ENCODE data around the gene NUDT8. TPM values are rescaled to one million over a fixed set of nuclear protein-coding genes. Genes with fewer than 3 reads are reported as not detected.
"Not testable (repeated sequence)": the region's sequence is repeated elsewhere in the genome, so short reads cannot be mapped to it uniquely, and the experiment has no call there.

The NUDT8 gene
- polyA plus RNA-seq, 4 donors, result 11.7 to 67.1 (median 45.7) TPM

- no peak for FAIRE-seq
- 89 to 92% (median 91%) methylated on average over 19 to 22 of the region's 22 CpGs for WGBS, 3 donors
- DNase-seq, result no peak
Observed at GRCh38 chr11:67663532-67664212, 33.9 kb upstream of the NUDT8 start.

GRCh38 chr11:67662835-67663531 is 33.2 kb upstream of the NUDT8 start:
- 74 to 88% (median 81%) methylated on average over 19 of the region's 19 CpGs for WGBS, 3 donors
- Histone ChIP-seq H3K36me3 (ENCODE audit: control insufficient read depth in 3 of 3, insufficient read depth in 2 of 3, low read depth in 1 of 3, low read length in 3 of 3) (no peaks in the 10 kb centered on the region), H3K4me3 (ENCODE audit: low read depth in 1 of 3, low read length in 3 of 3) (no peak overlapping the region), H3K9me3 (ENCODE audit: control insufficient read depth in 2 of 2, insufficient read depth in 1 of 2, low read depth in 1 of 2, low read length in 1 of 2) (no peaks in the 10 kb centered on the region), H3K27ac (ENCODE audit: low read depth in 1 of 3, low read length in 2 of 3) (no peak overlapping the region), H3K4me1 (ENCODE audit: control insufficient read depth in 3 of 3, insufficient read depth in 2 of 3, low read depth in 1 of 3, low read length in 2 of 3) (peaks cover 0 to 5% (median 0%) of the 10 kb centered on the region in 3 donors), H3K27me3 (ENCODE audit: control insufficient read depth in 3 of 3, insufficient read depth in 3 of 3, low read length in 3 of 3) (no peaks in the 10 kb centered on the region)
- FAIRE-seq, result no peak
- no peak for DNase-seq

More at GRCh38 chr11:67663532-67664212, 33.9 kb upstream of the NUDT8 start:
- H3K9me3 ChIP-seq (ENCODE audit: control insufficient read depth in 2 of 2, insufficient read depth in 1 of 2, low read depth in 1 of 2, low read length in 1 of 2), result no peaks in the 10 kb centered on the region
- no peak overlapping the region for H3K27ac ChIP-seq (ENCODE audit: low read depth in 1 of 3, low read length in 2 of 3)
- no peaks in the 10 kb centered on the region for H3K27me3 ChIP-seq (ENCODE audit: control insufficient read depth in 3 of 3, insufficient read depth in 3 of 3, low read length in 3 of 3)
- no peaks in the 10 kb centered on the region for H3K36me3 ChIP-seq (ENCODE audit: control insufficient read depth in 3 of 3, insufficient read depth in 2 of 3, low read depth in 1 of 3, low read length in 3 of 3)
- no peak overlapping the region for H3K4me3 ChIP-seq (ENCODE audit: low read depth in 1 of 3, low read length in 3 of 3)
- peaks cover 0 to 5% (median 0%) of the 10 kb centered on the region in 3 donors for H3K4me1 ChIP-seq (ENCODE audit: control insufficient read depth in 3 of 3, insufficient read depth in 2 of 3, low read depth in 1 of 3, low read length in 2 of 3)

- Histone ChIP-seq H3K4me1 (ENCODE audit: control insufficient read depth in 3 of 3, insufficient read depth in 2 of 3, low read depth in 1 of 3, low read length in 2 of 3) (peaks cover 0 to 5% (median 0%) of the 10 kb centered on the region in 3 donors), H3K36me3 (ENCODE audit: control insufficient read depth in 3 of 3, insufficient read depth in 2 of 3, low read depth in 1 of 3, low read length in 3 of 3) (no peaks in the 10 kb centered on the region), H3K27ac (ENCODE audit: low read depth in 1 of 3, low read length in 2 of 3) (no peak overlapping the region), H3K4me3 (ENCODE audit: low read depth in 1 of 3, low read length in 3 of 3) (no peak overlapping the region), H3K27me3 (ENCODE audit: control insufficient read depth in 3 of 3, insufficient read depth in 3 of 3, low read length in 3 of 3) (no peaks in the 10 kb centered on the region), H3K9me3 (ENCODE audit: control insufficient read depth in 2 of 2, insufficient read depth in 1 of 2, low read depth in 1 of 2, low read length in 1 of 2) (no peaks in the 10 kb centered on the region)
- DNase-seq (no peak), FAIRE-seq (no peak)
- WGBS, 3 donors, result 85 to 89% (median 88%) methylated on average over 12 of the region's 12 CpGs
Observed at GRCh38 chr11:67662142-67662834, 32.6 kb upstream of the NUDT8 start.

GRCh38 chr11:67660752-67661151 is 31.0 kb upstream of the NUDT8 start:
- H3K36me3 ChIP-seq (ENCODE audit: control insufficient read depth in 3 of 3, insufficient read depth in 2 of 3, low read depth in 1 of 3, low read length in 3 of 3); H3K4me1 ChIP-seq (ENCODE audit: control insufficient read depth in 3 of 3, insufficient read depth in 2 of 3, low read depth in 1 of 3, low read length in 2 of 3); H3K27me3 ChIP-seq (ENCODE audit: control insufficient read depth in 3 of 3, insufficient read depth in 3 of 3, low read length in 3 of 3); H3K27ac ChIP-seq (ENCODE audit: low read depth in 1 of 3, low read length in 2 of 3); H3K4me3 ChIP-seq (ENCODE audit: low read depth in 1 of 3, low read length in 3 of 3); H3K9me3 ChIP-seq (ENCODE audit: control insufficient read depth in 2 of 2, insufficient read depth in 1 of 2, low read depth in 1 of 2, low read length in 1 of 2); FAIRE-seq; DNase-seq: not testable (repeated sequence)
- WGBS, 3 donors, result 62 to 71% (median 66%) methylated on average over 5 of the region's 5 CpGs

- WGBS, 3 donors, result 51 to 64% (median 55%) methylated on average over 5 of the region's 5 CpGs
- H3K27ac ChIP-seq (ENCODE audit: low read depth in 1 of 3, low read length in 2 of 3); H3K27me3 ChIP-seq (ENCODE audit: control insufficient read depth in 3 of 3, insufficient read depth in 3 of 3, low read length in 3 of 3); H3K36me3 ChIP-seq (ENCODE audit: control insufficient read depth in 3 of 3, insufficient read depth in 2 of 3, low read depth in 1 of 3, low read length in 3 of 3); DNase-seq; H3K4me1 ChIP-seq (ENCODE audit: control insufficient read depth in 3 of 3, insufficient read depth in 2 of 3, low read depth in 1 of 3, low read length in 2 of 3); H3K9me3 ChIP-seq (ENCODE audit: control insufficient read depth in 2 of 2, insufficient read depth in 1 of 2, low read depth in 1 of 2, low read length in 1 of 2); H3K4me3 ChIP-seq (ENCODE audit: low read depth in 1 of 3, low read length in 3 of 3); FAIRE-seq: not testable (repeated sequence)
Observed at GRCh38 chr11:67659651-67660165, 30.0 kb upstream of the NUDT8 start.

GRCh38 chr11:67657300-67657699 is 27.6 kb upstream of the NUDT8 start:
- 30 to 43% (median 38%) methylated on average over 3 of the region's 3 CpGs for WGBS, 3 donors
- FAIRE-seq, result no peak
- H3K27me3 ChIP-seq (ENCODE audit: control insufficient read depth in 3 of 3, insufficient read depth in 3 of 3, low read length in 3 of 3), result no peaks in the 10 kb centered on the region

GRCh38 chr11:67656278-67656922 is 26.7 kb upstream of the NUDT8 start:
- Histone ChIP-seq H3K4me3 (ENCODE audit: low read depth in 1 of 3, low read length in 3 of 3) (no peak overlapping the region), H3K36me3 (ENCODE audit: control insufficient read depth in 3 of 3, insufficient read depth in 2 of 3, low read depth in 1 of 3, low read length in 3 of 3) (no peaks in the 10 kb centered on the region), H3K4me1 (ENCODE audit: control insufficient read depth in 3 of 3, insufficient read depth in 2 of 3, low read depth in 1 of 3, low read length in 2 of 3) (peaks cover 0 to 11% (median 0%) of the 10 kb centered on the region in 3 donors), H3K27ac (ENCODE audit: low read depth in 1 of 3, low read length in 2 of 3) (no peak overlapping the region), H3K9me3 (ENCODE audit: control insufficient read depth in 2 of 2, insufficient read depth in 1 of 2, low read depth in 1 of 2, low read length in 1 of 2) (peaks cover 0 to 4% of the 10 kb centered on the region in 2 donors), H3K27me3 (ENCODE audit: control insufficient read depth in 3 of 3, insufficient read depth in 3 of 3, low read length in 3 of 3) (no peaks in the 10 kb centered on the region)
- WGBS, 3 donors, result 89 to 94% (median 93%) methylated on average over 4 of the region's 4 CpGs
- DNase-seq, result no peak
- FAIRE-seq, result no peak

More at GRCh38 chr11:67657300-67657699, 27.6 kb upstream of the NUDT8 start:
- Histone ChIP-seq H3K9me3 (ENCODE audit: control insufficient read depth in 2 of 2, insufficient read depth in 1 of 2, low read depth in 1 of 2, low read length in 1 of 2) (peaks cover 0 to 4% of the 10 kb centered on the region in 2 donors), H3K36me3 (ENCODE audit: control insufficient read depth in 3 of 3, insufficient read depth in 2 of 3, low read depth in 1 of 3, low read length in 3 of 3) (no peaks in the 10 kb centered on the region), H3K4me1 (ENCODE audit: control insufficient read depth in 3 of 3, insufficient read depth in 2 of 3, low read depth in 1 of 3, low read length in 2 of 3) (peaks cover 0 to 5% (median 0%) of the 10 kb centered on the region in 3 donors), H3K27ac (ENCODE audit: low read depth in 1 of 3, low read length in 2 of 3) (no peak overlapping the region), H3K4me3 (ENCODE audit: low read depth in 1 of 3, low read length in 3 of 3) (no peak overlapping the region)
- no peak for DNase-seq

GRCh38 chr11:67654225-67654624 is 24.5 kb upstream of the NUDT8 start:
- FAIRE-seq (no peak), DNase-seq (no peak)
- 77 to 81% (median 81%) methylated on average over 9 of the region's 9 CpGs for WGBS, 3 donors
- Histone ChIP-seq H3K4me3 (ENCODE audit: low read depth in 1 of 3, low read length in 3 of 3) (no peak overlapping the region), H3K9me3 (ENCODE audit: control insufficient read depth in 2 of 2, insufficient read depth in 1 of 2, low read depth in 1 of 2, low read length in 1 of 2) (peaks cover 0 to 4% of the 10 kb centered on the region in 2 donors), H3K27ac (ENCODE audit: low read depth in 1 of 3, low read length in 2 of 3) (no peak overlapping the region), H3K36me3 (ENCODE audit: control insufficient read depth in 3 of 3, insufficient read depth in 2 of 3, low read depth in 1 of 3, low read length in 3 of 3) (no peaks in the 10 kb centered on the region), H3K27me3 (ENCODE audit: control insufficient read depth in 3 of 3, insufficient read depth in 3 of 3, low read length in 3 of 3) (no peaks in the 10 kb centered on the region), H3K4me1 (ENCODE audit: control insufficient read depth in 3 of 3, insufficient read depth in 2 of 3, low read depth in 1 of 3, low read length in 2 of 3) (peaks cover 0 to 23% (median 3%) of the 10 kb centered on the region in 3 donors)

All from small intestine (tissue), 7 donors.